Nephron (organoid): Measurements from ENCODE around the gene LIMS2.

Source experiments
- H3K27ac Mint-ChIP-seq, 3 experiments: 2 replicates each; pipeline ENCODE4 v1.8.0; 2020; ENCODE audit warnings: mixed read lengths in 3 of 3, mild to moderate bottlenecking in 2 of 3, moderate library complexity in 1 of 3
- H3K27me3 Mint-ChIP-seq: 2 replicates; pipeline ENCODE4 v1.8.0; 2021; ENCODE audit warnings: low read depth, mild to moderate bottlenecking, moderate library complexity, mixed read lengths
- H3K36me3 Mint-ChIP-seq: 2 replicates; pipeline ENCODE4 v1.8.0; 2020; ENCODE audit warnings: low read depth, mixed read lengths
- H3K4me1 Mint-ChIP-seq: 2 replicates; pipeline ENCODE4 v1.8.0; 2020; ENCODE audit warnings: mixed read lengths
- H3K4me3 Mint-ChIP-seq, 3 experiments: 2 replicates each; pipeline ENCODE4 v1.8.0; 2020; ENCODE audit warnings: mild to moderate bottlenecking in 3 of 3, mixed read lengths in 3 of 3, moderate library complexity in 2 of 3
- H3K9me3 Mint-ChIP-seq: 2 replicates; pipeline ENCODE4 v1.8.0; 2020; ENCODE audit warnings: mixed read lengths
- TF ChIP-seq, protein P1 (sequence below), 3 experiments: fragments of 200-600 bp; sonication (generic); IDR thresholded peaks; one replicate each; pipeline ENCODE4 v1.5.0; 2021; ENCODE audit warnings: antibody characterized with exemption in 3 of 3; ENCODE audit not compliant: unreplicated experiment in 3 of 3

Gene LIMS2

GRCh38 chr2:127685410-127686080 lies 10.2 kb upstream of the LIMS2 start:
- TF ChIP-seq, protein P1, sequence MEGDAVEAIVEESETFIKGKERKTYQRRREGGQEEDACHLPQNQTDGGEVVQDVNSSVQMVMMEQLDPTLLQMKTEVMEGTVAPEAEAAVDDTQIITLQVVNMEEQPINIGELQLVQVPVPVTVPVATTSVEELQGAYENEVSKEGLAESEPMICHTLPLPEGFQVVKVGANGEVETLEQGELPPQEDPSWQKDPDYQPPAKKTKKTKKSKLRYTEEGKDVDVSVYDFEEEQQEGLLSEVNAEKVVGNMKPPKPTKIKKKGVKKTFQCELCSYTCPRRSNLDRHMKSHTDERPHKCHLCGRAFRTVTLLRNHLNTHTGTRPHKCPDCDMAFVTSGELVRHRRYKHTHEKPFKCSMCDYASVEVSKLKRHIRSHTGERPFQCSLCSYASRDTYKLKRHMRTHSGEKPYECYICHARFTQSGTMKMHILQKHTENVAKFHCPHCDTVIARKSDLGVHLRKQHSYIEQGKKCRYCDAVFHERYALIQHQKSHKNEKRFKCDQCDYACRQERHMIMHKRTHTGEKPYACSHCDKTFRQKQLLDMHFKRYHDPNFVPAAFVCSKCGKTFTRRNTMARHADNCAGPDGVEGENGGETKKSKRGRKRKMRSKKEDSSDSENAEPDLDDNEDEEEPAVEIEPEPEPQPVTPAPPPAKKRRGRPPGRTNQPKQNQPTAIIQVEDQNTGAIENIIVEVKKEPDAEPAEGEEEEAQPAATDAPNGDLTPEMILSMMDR (IDR thresholded peaks at IDR 0.05; ENCODE audit: unreplicated experiment in 3 of 3), result no peak
- no peaks in the 10 kb centered on the region for H3K36me3 Mint-ChIP-seq
- H3K4me3 Mint-ChIP-seq, result no peak overlapping the region
- H3K27ac Mint-ChIP-seq, result no peak overlapping the region
- peaks cover 15% of the 10 kb centered on the region for H3K27me3 Mint-ChIP-seq
- H3K4me1 Mint-ChIP-seq, result peaks cover 31% of the 10 kb centered on the region
- H3K9me3 Mint-ChIP-seq, result peaks cover 22% of the 10 kb centered on the region

DNA sequence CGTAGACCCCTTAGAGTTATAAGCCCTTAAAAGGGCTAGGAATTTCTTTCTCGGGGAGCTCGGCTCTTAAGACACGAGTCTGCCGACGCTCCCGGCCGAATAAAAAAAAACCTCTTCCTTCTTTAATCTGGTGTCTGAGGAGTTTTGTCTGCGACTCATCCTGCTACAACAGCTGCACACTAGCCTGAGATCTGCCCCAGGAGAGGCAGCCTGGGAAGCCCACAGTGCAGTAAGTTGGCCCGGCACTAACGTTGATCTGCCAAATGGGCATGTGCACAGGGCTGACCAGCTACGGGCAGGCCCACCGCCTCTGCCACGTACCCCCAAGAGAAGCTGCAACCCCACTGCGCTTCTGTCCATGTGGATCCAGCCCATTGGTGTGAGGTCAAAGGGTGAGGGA lies 8.4 kb upstream of the LIMS2 start:
- peak overlapping the region in 2 of 3 experiments; percentile 1 to 3 for H3K4me3 Mint-ChIP-seq
- TF ChIP-seq, protein P1 (IDR thresholded peaks at IDR 0.05; ENCODE audit: unreplicated experiment in 3 of 3), result no peak
- no peaks in the 10 kb centered on the region for H3K36me3 Mint-ChIP-seq

GRCh38 chr2:127683056-127683455 lies 7.7 kb upstream of the LIMS2 start:
- Mint-ChIP-seq H3K27ac (no peak overlapping the region), H3K9me3 (peaks cover 6% of the 10 kb centered on the region), H3K36me3 (no peaks in the 10 kb centered on the region)

More for the DNA sequence above, 8.4 kb upstream of the LIMS2 start:
- H3K27ac Mint-ChIP-seq, result peak overlapping the region; percentile 0 to 77 (median 36)
- peaks cover 31% of the 10 kb centered on the region for H3K4me1 Mint-ChIP-seq
- peaks cover 11% of the 10 kb centered on the region for H3K9me3 Mint-ChIP-seq
- peaks cover 19% of the 10 kb centered on the region for H3K27me3 Mint-ChIP-seq

DNA sequence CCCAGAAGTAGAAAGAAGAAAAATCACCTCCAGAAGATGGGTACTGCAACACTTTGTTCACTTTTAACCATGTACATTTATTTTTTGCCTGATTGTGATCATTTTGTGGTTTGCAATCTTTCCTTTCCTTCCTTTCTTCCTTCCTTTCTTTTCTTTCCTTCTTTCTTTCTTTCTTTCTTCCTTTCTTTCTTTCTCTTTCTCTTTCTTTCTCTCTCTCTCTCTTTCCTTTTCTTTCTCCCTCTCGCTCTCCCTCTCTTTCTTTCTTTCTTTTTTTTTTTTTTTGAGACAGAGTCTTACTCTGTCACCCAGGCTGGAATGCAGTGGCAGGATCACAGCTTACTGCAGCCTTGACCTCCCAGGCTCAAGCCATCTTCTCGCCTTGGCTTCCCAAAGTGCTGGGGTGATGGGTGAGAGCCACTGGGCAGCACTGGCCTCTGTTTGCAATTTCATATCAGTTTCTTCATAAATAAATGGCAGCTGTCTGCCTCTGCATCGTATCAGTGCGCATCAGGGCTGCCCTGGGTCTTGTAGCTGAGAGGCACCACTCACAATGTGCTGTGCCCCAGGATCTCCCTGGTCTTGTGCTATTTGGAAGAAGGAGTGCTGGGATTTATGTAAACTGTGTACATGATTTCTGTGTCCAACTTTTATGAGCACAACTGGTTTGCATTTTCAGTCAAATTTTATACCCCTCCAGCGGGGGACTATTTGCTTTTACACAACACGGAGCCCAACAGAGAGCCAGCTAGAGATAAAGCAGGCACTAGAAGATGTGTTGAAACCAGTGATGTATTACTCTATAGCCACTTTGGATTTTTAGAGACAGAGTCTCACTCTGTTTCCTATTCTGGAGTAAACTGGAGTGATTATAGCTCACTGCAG lies 6.9 kb upstream of the LIMS2 start:
- no peak overlapping the region for H3K4me3 Mint-ChIP-seq
- H3K9me3 Mint-ChIP-seq, result peaks cover 3% of the 10 kb centered on the region
- peaks cover 34% of the 10 kb centered on the region for H3K27me3 Mint-ChIP-seq
- H3K4me1 Mint-ChIP-seq, result peaks cover 31% of the 10 kb centered on the region
- no peaks in the 10 kb centered on the region for H3K36me3 Mint-ChIP-seq
- TF ChIP-seq, protein P1 (IDR thresholded peaks at IDR 0.05; ENCODE audit: unreplicated experiment in 3 of 3), result no peak
- H3K27ac Mint-ChIP-seq, result peak overlapping the region in 1 of 3 experiments; percentile 20

More at GRCh38 chr2:127683056-127683455, 7.7 kb upstream of the LIMS2 start:
- TF ChIP-seq, protein P1 (IDR thresholded peaks at IDR 0.05; ENCODE audit: unreplicated experiment in 3 of 3), result no peak
- H3K4me1 Mint-ChIP-seq, result peaks cover 31% of the 10 kb centered on the region
- H3K27me3 Mint-ChIP-seq, result peaks cover 26% of the 10 kb centered on the region
- peak overlapping the region in 1 of 3 experiments; percentile 27 for H3K4me3 Mint-ChIP-seq

DNA sequence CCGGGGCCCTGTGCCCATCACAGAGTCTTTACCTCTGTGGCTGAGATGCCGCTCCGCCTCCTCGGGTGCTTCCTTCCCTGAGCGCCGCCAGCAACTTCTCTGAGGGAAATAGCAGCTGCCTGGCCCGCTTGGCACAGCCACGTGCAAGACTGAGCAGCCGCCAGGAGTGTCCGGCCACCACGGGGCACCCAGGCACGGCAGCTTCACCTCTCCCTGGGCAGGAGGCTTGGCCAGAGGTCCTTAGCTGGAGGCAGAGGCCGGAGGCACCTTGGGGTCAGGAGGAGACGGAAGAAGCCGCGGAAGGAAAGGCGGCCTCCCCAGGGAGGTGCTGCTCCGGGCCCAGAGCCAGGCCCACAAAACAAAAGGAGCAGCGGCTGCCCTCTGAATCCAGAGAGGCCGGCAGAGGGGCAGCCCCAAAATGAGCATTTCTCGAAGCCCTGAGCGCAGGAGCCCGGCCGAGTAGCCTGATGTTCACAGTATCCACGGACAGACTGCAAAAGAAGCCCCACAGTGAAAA lies 6.0 kb upstream of the LIMS2 start:
- Mint-ChIP-seq H3K9me3 (peaks cover 2% of the 10 kb centered on the region), H3K27me3 (peaks cover 43% of the 10 kb centered on the region), H3K27ac (no peak overlapping the region), H3K36me3 (no peaks in the 10 kb centered on the region), H3K4me1 (peaks cover 34% of the 10 kb centered on the region), H3K4me3 (no peak overlapping the region)
- TF ChIP-seq, protein P1 (IDR thresholded peaks at IDR 0.05; ENCODE audit: unreplicated experiment in 3 of 3), result no peak
